HG02973 (cell line): ENCODE measurements around the gene PTPN4.

Experiments
- ATAC-seq: cut with Tn5 transposase; IDR thresholded peaks from one replicate; pipeline ENCODE4 v1.9.1; 2021; ENCODE audit warnings: moderate library complexity; ENCODE audit not compliant: unreplicated experiment

The PTPN4 gene

DNA sequence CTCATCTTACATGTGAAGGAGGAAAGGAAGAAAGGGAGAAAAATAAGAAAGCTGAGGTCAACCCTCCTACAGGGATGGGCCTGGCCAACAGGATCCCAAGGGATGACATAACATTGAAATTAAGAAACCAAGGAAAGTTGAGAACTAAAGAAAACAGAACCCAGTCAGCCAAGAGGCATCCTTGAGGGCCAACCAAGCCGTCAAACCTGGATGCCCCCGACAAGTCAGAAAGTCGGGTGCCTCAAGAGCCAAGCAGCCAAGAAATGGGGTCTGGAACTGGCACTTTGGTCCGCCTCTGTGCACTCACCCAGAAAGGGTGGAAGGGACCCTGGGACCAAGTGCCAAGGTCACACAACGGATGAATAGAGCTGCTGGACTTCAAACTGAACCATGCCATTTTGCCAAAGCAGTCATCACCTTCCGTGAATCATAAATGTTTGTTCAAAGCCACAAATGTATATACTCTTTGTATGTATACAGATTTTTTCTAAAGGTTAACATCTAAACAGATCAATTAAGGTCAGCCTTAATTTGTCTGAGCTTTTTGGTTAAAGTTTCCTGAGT lies 27.0 kb upstream of the PTPN4 start:
- no peak for ATAC-seq

DNA sequence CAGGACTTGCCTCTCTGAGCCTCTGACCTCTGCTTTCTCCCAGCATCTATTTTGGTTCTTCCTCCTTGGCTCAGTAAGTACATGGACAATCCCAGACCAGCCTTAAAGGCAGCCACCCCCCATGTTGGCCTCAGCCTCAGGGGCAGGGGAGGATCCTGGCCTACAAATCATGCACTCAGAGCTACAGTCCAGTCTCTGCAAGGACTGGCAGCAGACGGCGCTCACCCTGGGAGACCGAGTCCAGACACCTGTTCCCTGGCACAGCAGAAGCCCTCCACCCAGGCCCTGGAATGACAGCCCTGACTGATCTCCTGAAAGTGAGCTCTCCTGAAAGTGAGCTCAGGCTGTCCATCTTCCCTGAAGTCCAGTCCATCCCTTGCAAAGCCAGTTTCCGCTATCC lies 25.7 kb upstream of the PTPN4 start:
- no peak for ATAC-seq

DNA sequence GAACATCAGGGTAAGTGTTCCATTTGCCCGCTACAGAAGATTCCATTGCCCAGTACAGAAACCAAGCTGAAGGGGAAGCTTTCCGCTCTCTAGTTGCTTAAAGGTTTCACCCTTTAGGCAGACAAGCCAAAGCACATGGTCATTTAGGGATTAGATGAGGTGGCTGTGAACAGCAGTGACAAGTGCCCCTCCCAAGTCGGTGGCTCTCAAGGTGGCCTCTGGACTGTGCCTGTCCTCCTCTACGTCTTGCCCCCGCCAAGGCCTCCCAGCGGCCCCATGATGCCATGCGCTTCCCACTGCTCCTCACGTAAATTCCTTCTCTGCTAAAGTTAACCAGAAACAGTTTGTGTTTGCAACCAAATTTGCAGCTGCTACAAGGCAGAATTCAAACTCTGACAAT lies 24.2 kb upstream of the PTPN4 start:
- ATAC-seq: no peak

DNA sequence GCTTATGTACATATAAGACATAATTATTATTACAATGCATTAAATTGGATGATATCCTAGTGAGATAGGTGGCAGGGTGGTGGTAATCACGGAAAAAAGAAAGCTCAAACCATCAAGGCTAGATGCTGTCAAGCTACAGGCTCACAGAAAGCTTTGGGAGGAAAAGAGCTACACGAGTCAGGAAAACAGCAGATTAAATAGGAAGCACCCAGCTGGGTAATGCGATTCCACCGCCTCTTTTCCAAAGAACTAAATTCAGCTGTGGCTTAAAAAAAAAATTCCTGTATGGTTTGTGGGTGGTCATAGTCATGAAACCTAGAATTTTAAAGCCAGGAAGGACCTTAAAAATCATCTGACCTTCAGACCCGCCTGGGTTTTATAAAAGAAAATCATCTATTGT lies 23.7 kb upstream of the PTPN4 start:
- ATAC-seq: no peak

DNA sequence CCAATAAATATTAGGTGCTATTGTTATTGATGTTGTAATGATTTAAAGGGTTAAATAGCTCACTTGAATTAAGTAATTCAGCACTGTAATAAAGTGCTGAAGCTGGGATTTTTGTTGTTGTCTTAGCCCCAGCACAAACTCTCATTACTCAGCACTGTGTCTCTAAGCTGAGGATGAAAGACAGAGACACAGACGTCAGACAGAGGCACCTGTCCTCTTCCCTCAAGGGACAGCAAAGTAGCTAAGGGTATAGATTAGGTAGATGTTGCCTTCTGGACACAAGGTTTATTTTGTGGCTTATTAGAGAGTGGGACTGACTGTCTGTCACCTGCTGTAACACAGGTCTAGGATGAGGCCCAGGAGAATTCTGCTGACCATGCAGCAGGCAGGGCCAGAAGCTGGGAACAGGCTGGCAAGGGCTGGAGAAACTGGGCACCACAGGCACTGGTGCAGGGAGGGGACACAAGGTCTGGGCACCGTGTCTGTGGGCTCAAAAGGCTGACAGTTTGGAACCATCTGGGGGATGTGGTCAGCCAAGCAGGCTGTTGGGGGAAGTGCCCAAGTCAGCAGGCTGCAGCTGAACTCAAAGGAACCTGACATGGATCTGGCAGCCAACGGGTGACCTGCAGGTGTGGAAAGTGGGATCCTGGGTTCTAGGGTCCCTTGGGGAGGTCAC lies 20.0 kb upstream of the PTPN4 start:
- ATAC-seq: no peak

DNA sequence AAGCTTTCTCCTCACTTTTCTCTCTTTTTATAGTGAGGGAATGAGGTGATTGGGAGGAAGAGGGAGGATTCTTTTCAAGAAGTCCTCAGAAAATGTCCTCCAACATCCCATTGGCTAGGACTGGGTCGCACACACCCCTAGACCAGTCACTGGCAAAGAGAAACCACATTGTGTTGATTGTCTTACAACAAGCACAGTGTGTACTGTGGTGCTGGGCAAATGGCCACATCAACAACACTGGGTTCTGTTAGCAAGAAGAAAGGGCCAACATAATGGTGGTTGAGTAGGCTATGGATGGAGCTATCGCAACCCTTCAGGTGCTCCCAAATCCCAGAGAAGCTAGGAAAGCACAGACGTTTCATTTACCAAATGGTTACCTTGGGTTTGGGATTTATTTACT lies 18.7 kb upstream of the PTPN4 start:
- no peak for ATAC-seq

DNA sequence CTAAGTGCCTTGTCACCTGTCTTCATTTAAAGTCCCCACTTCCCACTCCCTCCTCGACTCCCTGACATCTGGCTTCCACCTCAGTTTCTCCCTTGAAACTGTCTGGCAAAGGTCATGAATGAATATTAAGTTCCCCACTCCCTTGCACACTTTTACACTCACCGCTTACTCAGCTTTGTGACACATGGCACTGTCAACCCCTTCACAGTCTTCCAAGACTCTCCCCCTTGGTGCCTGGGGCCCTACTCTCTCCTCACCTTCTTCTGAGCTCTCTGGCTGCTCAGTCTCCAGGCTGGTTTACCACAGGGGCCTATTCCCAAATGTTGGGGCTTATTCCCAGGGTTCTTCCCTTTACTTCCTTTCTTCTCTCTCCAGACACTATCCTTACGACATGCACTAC lies 17.9 kb upstream of the PTPN4 start:
- no peak for ATAC-seq

DNA sequence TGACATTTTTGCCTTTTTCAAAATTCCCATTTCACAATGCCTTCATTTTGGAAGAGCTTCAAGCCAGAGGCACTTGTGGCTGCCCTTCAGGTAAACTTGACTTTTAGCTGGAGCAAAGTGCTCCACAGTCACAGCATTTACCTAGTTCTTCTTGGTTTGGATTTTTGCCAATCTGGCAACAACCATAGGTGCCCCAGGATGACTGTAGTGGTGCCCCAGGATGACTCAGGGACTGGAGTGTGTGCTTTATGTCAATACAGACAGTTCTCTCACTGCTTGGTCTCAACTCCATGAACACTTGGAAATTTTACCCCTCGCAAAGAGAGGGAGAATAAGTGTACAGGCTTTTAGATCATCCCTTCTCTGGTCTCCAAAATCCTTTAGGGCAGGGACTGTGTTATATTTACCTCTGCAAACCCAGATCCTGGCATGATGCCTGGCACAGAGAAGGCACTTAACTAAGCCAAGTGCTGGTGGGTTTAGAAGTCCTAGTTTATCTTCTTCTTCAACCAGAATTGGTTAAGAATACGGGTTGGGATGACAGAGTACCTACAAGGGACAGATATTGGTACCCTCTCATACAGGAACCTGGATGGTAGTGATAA lies 15.3 kb upstream of the PTPN4 start:
- no peak for ATAC-seq

DNA sequence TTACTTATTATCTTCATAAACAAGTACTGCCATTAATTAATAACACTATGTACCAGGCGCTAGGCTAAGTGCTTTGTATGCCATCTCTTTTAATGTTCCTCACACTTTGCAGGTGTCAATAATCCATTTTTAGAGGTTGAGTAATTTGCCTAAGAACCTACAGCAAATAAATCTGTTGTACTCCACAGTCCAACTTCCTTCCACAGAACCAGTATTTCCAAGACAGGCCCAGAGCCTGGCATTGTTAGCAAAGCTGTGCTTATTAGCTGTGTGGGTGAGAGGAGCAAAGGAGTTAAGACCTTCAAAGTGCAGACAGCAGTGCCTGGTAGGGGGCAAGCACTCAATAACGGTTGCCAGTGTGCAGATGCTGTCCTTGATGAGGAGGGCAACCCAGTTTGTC lies 14.2 kb upstream of the PTPN4 start:
- ATAC-seq: no peak

DNA sequence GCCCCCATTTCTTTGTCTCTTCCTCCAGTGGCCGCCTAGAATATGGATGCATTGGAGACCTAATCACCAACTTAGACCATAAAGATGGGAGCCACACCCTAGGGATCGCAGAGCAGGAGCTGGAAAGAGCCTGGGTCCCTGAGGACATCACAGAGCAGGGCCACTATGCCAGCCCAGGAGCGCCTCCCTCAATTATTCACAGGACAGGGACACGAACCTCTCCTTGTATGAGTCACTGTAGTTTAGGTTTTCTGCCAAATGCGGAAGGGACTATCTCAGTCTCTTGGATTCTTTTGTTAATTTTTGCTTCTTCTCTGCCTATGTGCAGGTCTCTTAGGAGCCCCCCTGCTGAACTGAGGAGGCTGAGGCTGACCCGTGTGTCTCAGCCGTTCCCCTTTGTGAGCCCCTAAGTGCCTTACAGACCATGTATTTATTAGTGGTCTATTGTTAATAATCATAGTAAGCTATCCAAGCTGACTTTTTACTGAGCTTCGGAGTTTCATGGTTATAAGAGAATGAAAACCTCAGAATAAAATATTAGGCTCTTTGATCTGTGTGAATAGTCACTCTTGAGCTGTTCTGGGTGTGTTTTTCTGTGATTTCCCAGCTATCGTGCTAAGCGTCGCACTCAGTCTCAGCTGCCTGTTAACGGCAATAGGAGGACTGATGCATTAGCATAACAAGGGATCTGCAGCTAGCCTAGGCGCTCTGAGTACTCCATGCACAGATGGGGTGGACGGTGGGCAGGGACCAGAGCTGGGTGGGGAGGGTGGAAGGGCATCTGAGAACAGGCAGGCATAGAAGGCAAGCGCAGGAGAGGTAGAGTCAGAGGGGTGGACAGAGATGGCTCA lies 12.7 kb upstream of the PTPN4 start:
- no peak for ATAC-seq

DNA sequence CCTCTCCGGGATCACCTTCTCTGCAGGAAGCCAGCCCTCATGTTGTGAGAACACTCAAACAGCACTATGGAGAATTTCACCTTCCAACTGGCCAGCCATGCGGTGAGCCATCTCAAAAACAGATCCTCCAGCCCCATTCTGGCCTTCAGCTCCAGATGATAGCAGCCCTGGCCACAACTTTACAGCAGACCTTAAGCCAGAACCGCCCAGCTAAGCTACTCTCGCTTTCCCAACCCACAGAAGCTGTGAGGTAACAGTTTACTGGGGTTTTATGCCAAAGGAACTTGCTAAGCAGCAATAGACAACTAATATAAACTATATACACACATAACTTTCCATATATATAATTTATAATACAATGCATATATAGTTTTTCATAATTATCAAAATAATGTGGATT lies 11.6 kb upstream of the PTPN4 start:
- no peak for ATAC-seq

DNA sequence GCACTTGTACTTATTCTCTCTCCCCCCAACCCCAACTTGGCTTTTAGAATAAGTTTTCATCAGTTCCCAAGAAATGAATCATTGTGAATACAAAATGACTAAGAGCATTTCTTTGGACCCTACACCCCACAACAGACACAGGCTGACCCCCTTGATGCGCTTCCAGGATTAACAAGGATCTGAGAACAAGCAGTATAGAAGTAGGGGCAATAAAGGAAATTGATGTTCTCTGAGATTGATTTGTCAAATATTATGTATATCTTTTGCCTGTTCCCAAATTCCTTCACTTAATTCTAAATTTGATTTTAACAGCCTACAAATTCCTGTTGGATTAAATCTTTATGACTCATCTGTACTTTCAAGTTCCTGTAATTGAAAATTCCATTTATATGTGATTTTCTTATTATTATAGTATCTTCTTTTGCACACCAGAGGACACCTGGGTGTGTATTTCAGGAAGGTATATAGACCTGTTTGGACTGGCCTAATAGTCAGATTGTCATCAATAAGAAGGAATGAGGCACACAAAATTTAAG lies 10.2 kb upstream of the PTPN4 start:
- ATAC-seq: no peak

DNA sequence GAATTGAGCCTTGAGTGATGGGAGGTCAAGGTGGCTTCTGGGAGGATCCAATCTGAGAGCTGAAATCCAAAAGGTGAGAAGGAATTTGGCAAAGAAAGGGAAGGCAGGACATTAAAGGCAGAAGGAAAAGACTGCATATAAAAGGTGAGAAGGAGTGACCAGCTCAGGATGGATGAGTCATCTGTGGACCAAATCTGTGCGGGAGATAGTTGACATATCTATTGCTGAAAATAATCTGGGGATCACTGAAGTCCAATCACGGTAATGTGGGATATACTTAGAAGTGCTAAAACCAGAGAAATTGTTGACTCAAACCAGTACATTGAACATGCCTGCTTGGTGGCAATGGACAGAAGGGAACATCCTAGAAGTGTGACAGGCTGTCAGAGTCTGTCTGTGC lies 8.0 kb upstream of the PTPN4 start:
- ATAC-seq: no peak

DNA sequence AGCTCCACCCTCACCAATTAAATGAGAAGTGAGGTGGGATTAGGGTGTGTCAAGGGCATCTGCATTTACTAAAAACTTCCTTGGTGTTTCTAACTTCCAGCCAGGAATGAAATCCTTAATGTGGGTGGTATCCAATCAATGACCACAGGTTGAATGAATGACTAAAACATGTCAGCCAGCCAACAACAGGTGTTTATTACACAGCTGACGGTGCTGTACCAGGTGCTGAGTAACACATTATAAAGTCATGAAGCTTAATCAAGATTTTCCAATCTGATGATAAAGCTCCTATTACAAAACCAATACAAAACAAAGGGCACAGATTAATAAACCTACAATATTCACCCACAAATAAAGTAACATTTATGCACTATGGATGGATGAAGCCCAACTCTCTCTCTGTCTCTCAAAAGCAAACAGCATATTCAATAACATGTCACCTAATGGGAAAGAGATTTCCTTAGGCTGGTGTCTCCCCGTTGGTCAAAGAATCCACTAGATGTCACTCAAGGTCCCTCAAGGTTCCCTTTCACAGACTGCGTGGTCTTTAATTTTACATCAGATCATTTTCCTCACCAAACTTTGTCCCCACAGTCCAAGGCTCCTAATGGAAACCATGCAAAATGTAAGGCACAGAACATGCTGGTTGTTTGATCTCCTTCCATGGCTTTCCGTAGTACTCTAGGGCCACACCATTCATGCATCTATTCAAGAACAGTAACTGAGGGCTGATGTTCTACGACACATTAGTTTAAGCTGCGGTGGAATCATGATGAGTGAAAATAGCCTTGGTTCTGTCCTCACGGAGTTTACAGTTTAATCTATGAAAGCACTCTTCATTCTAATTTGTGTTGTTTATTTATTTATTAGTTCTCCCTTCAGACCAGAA lies 6.4 kb upstream of the PTPN4 start:
- ATAC-seq: no peak

DNA sequence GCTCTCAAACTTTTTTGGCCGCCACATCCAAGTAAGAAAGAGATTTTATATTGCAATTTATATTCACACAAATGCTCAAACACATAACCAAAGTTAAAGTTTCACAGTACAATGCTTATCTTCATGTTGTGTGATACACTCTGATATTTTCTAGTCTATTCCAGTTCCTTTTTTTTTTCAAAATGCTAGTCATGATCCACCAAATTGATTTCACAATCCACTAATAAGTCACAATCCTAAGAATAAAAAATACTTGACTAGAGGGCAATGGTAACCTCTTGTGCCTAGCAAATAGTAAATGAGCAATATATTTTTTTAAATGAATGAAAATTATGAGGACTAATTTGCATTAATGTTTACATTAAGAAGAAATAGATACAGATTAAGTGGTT lies 5.8 kb upstream of the PTPN4 start:
- no peak for ATAC-seq

DNA sequence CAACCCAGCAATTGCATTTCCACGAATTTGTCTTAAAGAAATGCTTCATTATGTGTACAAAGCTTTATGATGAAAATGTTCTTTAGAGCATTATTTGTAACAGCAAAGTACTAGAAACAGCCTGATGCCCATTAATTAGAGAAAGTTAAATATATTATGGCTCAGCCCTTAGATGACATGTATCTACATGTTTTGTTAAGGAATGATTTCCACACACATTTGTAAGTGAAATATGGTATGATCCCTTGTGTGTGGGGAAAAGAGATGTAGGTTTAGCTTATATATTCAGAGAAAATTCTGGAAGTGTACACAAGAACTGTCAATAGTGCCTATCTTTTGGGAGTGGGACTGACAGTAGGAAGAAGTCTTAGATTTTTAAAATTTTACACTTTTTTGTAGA lies 3.8 kb upstream of the PTPN4 start:
- ATAC-seq: no peak

DNA sequence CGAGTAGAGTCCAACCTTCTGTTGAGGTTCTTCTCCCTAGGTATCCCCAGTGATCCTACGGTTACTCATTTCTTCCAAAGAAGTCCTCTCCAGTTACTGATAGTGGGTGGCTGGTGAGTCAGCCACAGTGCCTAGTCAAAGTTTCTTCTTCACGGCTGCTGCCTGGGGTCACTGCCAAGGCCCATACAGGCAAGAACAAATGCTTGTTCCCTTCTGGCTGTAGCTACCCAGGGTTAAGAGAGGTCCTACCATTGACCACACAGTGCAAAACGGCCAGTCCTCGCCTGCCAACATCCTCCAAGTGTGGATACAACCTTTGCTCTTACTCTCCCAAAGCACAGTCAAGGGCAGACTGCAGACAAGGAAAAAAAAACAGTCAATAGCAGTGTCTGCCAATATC lies 2.9 kb upstream of the PTPN4 start:
- no peak for ATAC-seq

DNA sequence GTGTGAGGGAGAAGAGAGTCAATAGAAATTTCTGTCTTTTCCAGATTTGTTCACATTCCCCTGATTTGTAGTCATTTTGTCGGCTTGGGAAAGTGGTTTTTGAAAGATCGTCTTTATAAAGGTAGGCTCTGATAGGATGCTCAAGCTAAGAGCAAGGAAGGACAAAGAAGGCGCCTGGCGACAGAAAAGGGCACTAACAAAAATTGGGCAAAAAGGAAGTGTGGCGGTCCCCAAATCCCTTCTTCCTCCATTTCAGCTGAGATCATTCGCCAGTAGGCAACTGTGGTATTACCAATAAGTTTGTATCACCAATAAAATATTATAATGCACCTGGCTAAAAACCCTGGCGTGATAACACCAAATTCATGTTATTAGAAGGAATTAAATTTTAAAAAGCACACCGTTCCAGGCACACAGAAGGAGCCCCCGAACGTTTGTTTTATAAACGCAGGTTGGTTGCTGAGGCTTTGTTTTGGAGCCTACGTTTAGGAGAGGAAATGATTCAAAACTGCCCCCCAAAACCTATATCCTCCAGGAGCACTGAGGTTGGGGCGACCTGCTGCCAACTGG lies 756 bp upstream of the PTPN4 start:
- ATAC-seq: no peak

DNA sequence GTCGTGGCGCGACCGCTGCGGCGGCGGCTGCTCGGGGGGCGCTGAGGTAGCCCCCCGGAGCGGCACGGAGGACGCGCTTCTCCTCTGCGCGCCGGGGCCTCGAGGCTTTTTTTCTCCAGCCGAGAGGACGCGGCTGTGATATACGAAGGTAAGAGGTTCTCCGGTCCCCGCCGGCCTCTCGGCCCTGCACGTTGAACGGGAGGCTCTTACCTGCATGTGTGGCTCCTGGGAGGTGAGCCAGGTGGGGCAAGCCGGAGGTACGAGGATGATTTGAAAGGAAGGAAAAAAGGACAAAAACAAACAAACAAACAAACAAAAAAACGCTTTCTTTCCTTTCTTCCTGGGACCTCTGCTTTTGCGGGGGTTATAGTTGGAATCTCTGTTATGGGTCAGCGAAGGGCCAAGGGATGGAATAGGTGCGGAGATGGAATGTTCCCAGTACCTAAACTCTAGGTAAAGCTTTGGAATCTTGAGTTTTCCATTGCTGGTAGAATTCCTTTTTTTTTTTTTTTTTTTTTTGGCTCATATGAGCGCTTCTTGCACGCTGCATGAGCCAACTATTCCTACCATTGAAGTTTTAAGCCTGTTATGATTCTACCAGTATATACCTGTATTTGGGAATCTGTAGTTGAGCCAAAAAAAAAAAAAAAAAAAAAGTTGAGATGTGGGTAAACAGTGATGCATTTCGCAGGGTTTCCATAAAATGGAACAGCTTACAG lies 674 bp downstream of the PTPN4 start:
- peak; percentile 6 for ATAC-seq

DNA sequence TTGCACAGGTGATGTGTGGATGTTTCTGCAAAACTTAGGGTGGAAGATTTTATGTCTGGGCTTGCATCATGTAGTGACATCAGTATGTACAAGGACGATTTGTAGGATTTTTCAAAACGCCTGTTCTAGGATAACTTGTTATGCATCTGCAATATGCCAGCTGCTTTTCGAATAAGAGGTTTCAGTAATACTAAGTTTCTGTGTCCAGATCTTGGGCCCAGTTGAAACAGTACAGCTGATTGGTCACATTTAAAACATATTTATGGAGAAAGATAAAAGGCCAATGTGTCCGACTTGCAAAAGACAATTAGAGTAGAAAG lies 1.2 kb downstream of the PTPN4 start:
- no peak for ATAC-seq
